Cardiac fibroblast (primary cell): ENCODE measurements around the gene MAFG.
"Not testable (repeated sequence)": the region's sequence is repeated elsewhere in the genome, so short reads cannot be mapped to it uniquely, and the experiment has no call there.

ENCODE experiments used
- DNase-seq, 2 donors: peaks; one replicate each; pipeline versions ENCODE4 v3.0.0 to v3.0.0-alpha.2; 2010; ENCODE audit warnings: low read depth in 2 of 2
- H3K4me3 ChIP-seq, 2 donors: replicated peaks in 1 of 2; 1 replicate in 1 of 2; 2 replicates in 1 of 2; pipeline ENCODE4 v1.5.1; 2011; ENCODE audit warnings: low read depth in 2 of 2, low read length in 2 of 2, mild to moderate bottlenecking in 2 of 2, moderate library complexity in 1 of 2
- TF ChIP-seq, protein P1 (sequence below): IDR thresholded peaks from one replicate; pipeline ENCODE4 v1.5.1; 2011; ENCODE audit warnings: low read depth, mild to moderate bottlenecking, low read length, inconsistent platforms

MAFG gene

DNA sequence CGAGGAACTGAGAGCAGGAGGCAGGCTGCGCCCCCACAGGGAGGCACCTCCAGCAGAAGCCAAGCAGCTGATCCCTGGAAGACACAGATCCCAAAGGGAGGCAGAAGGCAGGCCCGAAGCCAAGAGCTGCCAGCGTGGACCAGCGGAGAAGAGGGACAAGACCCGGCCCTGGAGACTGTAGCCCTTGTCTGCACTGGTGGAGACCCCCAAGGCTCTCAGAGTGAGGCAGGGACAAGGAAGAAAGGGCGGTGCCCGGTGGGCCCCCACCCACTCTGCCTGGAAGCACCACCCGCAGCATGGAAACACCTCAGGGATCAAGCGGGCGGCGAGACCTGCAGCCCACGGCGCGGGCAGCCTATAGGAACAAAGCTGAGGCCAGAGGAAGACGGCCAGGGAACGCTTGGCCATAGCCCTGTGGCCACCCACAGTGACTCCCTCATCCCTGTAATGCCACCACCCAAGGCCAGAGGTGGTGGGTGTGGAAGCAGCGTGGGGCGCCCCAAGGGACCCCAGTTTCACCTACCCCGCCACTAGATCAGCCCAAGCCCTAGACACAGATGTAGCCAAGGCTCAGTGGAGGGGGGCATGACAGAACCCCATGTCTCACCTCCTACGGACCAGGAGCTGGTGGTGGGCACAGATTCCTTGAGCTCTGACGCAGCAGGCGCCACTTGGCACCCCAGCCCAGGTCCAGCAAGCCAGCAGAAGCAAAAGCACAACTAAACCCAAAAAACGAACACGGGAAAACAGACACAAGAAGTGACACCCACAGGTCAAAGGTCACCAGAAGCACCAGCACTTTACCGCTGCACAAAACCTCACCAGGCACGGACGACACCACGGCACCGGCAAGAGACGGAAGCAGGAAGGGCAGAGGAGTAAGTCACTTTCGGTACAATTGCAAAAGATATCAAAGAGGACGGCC, 6.7 kb downstream of the MAFG start:
- TF ChIP-seq, protein P1, sequence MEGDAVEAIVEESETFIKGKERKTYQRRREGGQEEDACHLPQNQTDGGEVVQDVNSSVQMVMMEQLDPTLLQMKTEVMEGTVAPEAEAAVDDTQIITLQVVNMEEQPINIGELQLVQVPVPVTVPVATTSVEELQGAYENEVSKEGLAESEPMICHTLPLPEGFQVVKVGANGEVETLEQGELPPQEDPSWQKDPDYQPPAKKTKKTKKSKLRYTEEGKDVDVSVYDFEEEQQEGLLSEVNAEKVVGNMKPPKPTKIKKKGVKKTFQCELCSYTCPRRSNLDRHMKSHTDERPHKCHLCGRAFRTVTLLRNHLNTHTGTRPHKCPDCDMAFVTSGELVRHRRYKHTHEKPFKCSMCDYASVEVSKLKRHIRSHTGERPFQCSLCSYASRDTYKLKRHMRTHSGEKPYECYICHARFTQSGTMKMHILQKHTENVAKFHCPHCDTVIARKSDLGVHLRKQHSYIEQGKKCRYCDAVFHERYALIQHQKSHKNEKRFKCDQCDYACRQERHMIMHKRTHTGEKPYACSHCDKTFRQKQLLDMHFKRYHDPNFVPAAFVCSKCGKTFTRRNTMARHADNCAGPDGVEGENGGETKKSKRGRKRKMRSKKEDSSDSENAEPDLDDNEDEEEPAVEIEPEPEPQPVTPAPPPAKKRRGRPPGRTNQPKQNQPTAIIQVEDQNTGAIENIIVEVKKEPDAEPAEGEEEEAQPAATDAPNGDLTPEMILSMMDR = no peak
- DNase-seq = no peak
- H3K4me3 ChIP-seq = no peak overlapping the region

DNA sequence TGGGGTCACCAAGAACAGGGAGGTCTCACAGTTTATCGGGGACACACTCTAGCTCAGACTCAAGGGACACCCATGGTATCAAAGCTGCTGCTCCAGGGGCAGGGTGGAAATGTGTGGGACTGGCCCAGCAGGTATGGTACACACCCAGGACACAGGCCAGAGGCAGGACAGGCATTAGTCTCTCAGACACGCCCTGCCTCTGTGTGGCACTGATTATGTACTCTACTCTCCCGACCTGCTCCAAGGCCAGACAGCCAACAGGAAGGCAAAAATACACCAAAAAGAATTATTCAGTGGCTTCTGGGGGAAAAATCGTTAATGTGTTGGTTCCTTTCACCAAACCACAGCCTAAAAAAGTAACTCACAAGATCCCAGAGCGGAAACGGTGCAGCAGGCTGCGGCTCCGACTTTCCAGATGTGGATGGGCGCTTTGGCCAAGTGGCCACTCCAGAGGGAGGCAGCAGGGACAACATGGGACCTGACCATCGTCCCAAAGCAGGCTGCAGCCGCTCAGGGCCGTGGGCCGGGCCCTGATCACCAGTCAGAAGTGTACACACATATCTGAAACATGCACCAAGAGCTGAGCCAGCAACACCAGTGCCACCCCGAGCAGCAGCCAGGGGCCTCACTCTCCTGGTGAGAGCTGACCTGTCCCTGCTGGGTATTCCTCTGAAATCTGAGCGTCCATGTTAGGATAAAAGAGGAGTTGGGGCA, 8.5 kb downstream of the MAFG start:
- H3K4me3 ChIP-seq = no peak overlapping the region
- TF ChIP-seq, protein P1 = no peak
- DNase-seq = no peak

DNA sequence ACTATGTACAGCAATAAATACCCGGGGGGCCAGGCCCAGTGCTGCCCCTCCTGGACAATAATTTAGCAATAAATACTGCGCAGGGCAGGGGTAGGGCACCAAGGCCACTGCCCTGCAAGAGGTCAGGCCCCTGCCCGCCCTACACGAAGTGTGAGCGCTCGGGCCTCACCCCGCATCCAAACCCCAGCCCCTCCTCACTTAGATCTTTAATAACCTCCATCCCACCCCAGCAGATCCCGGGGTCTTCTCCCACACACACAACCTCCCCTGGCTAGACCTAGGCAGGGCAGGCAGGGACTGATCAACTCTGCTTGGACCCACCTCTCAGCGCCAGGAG, 9.2 kb downstream of the MAFG start:
- DNase-seq, H3K4me3 ChIP-seq: not testable (repeated sequence)

DNA sequence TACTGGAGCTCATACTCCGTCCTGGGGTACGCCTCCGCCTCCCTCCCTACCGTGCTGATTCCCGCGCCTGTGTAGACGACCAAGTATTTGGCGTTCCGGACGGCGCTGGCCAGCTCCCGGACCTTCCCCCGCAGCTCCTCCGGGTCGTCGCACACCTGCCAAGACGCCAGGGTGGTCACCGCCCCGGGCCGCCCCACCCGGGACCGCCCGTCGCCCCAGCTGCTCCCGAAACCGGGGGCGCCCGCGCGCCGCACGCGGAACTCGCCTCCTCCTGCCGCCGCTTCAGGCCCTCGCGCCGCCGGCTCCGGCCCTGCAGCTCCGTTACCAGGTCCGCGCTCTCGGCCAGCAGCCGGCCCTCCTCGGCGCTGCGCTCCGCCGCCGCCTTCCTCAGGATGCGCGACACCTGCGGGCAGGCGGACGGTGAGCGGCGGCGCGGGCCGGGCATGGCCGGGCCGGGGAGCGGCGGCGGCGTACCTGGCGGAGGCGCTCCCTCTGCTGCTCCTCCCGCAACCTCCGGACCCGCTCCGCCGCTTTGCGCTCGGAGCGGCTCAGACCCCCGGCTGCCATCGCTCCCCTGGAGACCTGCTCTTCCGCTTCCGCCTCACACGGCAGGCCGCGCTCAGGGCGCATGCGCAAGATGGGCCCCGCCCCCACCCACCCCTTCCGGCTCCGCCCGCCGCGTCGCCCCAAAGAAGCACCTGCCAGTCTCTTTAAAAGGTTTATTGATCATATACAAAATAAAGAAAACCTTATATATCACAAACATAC, 9.8 kb downstream of the MAFG start, which contains the start of gene SIRT7:
Gene SIRT7, minus strand, starts transcription at position 612 of the 768 bp plus-strand sequence. Its CDS starts 45 bp downstream, at position 567.
- DNase-seq = peak; percentile 69 to 76
- peak within 1 kb of the TSS; percentile 65 to 69 for H3K4me3 ChIP-seq
- TF ChIP-seq, protein P1 = no peak

DNA sequence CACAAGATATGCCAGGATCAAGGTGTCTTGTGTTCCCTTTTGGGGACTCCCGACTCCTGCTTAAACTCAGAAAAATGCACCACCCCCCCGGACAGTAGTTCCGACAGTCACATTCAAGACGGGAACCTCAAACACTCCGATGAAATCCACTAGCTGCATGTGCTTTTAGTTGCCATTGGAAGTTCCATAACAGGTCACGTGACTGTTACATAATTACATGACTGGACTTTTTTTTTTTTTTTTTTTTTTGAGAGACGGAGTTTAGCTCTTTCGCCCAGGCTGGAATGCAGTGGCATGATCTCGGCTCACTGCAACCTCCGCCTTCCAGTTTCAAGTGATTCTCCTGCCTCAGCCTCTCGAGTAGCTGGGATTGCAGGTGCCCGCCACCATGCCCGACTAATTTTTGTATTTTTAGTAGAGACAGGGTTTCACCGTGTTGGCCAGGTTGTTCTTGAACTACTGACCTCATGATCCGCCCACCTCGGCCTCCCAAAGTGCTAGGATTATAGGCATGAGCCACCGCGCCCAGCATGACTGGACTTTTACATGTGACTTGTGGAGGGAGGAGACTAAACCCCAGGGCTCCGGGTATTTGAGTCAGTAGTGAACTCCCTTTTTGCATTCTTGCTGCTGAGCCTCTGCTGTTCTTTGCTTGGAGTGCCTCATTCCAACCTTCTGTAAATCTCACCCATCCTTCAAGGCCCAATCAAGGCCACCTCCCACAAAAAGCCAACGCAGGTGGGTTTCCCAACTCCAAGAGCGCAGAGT, 11.1 kb downstream of the MAFG start:
- TF ChIP-seq, protein P1 = no peak

DNA sequence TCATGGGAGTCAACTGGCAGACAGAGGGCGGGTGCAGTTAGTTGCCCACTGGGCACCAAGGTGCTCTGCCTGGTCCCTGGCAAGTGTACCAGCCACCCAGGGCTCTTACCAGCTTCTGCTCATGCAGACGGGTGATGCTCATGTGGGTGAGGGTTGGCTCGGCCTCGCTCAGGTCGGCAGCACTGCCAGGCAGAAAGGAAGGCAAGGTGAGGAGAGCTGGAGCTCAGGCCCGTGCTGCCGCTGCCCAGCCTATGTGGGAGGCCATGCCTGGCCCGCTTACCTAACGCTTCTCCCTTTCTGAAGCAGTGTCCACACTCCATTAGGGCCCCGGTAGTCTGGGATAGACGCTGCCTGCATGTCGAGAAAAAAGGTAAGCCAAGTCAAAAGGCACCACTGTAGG, 12.2 kb downstream of the MAFG start:
- no peak overlapping the region for H3K4me3 ChIP-seq
- no peak for DNase-seq
- TF ChIP-seq, protein P1 = no peak

More for the DNA sequence above, 11.1 kb downstream of the MAFG start:
- H3K4me3 ChIP-seq = peak overlapping the region in 1 of 2 donors; percentile 69
- peak; percentile 52 to 83 for DNase-seq
